K562 (cell line): ENCODE data around the gene UNC5B. TPM values are rescaled to one million over a fixed set of nuclear protein-coding genes. Genes with fewer than 3 reads are reported as not detected.
A peak's percentile ranks its signal among the peaks of the same experiment; 100 is the strongest.

Experiments used
- BRD9 ChIP-seq: fragments of 450-650 bp; IDR thresholded peaks from 2 replicates; pipeline ENCODE4 v1.6.1; 2018; ENCODE audit warnings: low read depth; ENCODE audit not compliant: partially characterized antibody
- HDAC8 ChIP-seq: fragments of 450-650 bp; IDR thresholded peaks from 2 replicates; pipeline ENCODE4 v1.6.1; 2016; ENCODE audit warnings: mild to moderate bottlenecking, missing genetic modification characterization, moderate library complexity, missing compliant biosample characterization
- HMG20A ChIP-seq: fragments of 450-650 bp; formaldehyde crosslinking; conservative IDR thresholded peaks from 2 replicates; pipeline ENCODE4 v1.4.0; 2020; ENCODE audit warnings: mild to moderate bottlenecking, mixed read lengths
- KLF13 ChIP-seq: fragments of 450-650 bp; IDR thresholded peaks from 2 replicates; pipeline ENCODE4 v1.6.1; 2016; ENCODE audit warnings: missing genetic modification characterization, low read depth, mild to moderate bottlenecking, missing compliant biosample characterization, moderate library complexity, borderline replicate concordance
- NFIC ChIP-seq: fragments of 450-650 bp; IDR thresholded peaks from 2 replicates; pipeline ENCODE4 v1.6.1; 2017; ENCODE audit warnings: mild to moderate bottlenecking, inconsistent platforms
- NR2F6 ChIP-seq: fragments of 450-650 bp; formaldehyde crosslinking; IDR thresholded peaks from 2 replicates; pipeline ENCODE4 v1.4.0; 2020; ENCODE audit warnings: mild to moderate bottlenecking
- TCF3 ChIP-seq: sonication (generic); formaldehyde crosslinking; IDR thresholded peaks from 2 replicates; pipeline ENCODE4 v1.4.0; 2020; ENCODE audit warnings: mild to moderate bottlenecking, missing genetic modification reagents
- TCF7L2 ChIP-seq: fragments of 150-350 bp; IDR thresholded peaks from 2 replicates; pipeline ENCODE4 v1.6.1; 2016; ENCODE audit warnings: low read depth, mild to moderate bottlenecking, low read length, moderate library complexity
- ZFP1 ChIP-seq: fragments of 450-650 bp; formaldehyde crosslinking; IDR thresholded peaks from 2 replicates; pipeline ENCODE4 v1.4.0; 2020; ENCODE audit warnings: mild to moderate bottlenecking, mixed read lengths
- ZFPM2 ChIP-seq: fragments of 250-450 bp; sonication (Bioruptor Pico); IDR thresholded peaks from 2 replicates; pipeline ENCODE4 v1.5.1; 2022; ENCODE audit warnings: mild to moderate bottlenecking
- ZNF124 ChIP-seq: sonication (generic); formaldehyde crosslinking; IDR thresholded peaks from 2 replicates; pipeline ENCODE4 v1.8.1; 2022; ENCODE audit warnings: missing genetic modification reagents
- ZNF184 ChIP-seq: sonication (generic); formaldehyde crosslinking; IDR thresholded peaks from 2 replicates; pipeline ENCODE4 v1.5.0; 2020; ENCODE audit warnings: missing genetic modification reagents
- ZZZ3 ChIP-seq: fragments of 450-650 bp; IDR thresholded peaks from 2 replicates; pipeline ENCODE4 v1.6.1; 2016; ENCODE audit warnings: antibody characterized with exemption, mild to moderate bottlenecking, moderate library complexity
- polyA plus RNA-seq, 8 experiments: library from polyadenylated mRNA; depleted of rRNA in 4 of 8; stranded (reverse) in 5 of 8; unstranded in 3 of 8; fragments of >200 nt; fragmentation: Nextera tagmentation in 2 of 8; fragmentation: Illumina TruSeq in 1 of 8; extraction: Ambion mirVana in 2 of 8; extraction: Trizol in 1 of 8; gene quantifications; 2 replicates each; pipeline versions ENCODE4 v1.2.1 to v1.2.3, GENCODE V29; 2011 to 2014; ENCODE audit warnings: inconsistent platforms in 1 of 8, missing spikeins in 1 of 8
- total RNA-seq, 7 experiments: library from RNA; depleted of rRNA in 6 of 7; stranded (reverse); fragments of >200 nt in 6 of 7; fragmentation: Illumina TruSeq in 2 of 7; extraction: Trizol in 2 of 7; gene quantifications; 2 replicates each; pipeline versions ENCODE4 v1.2.1 to v1.2.3, GENCODE V29; 2011 to 2021; ENCODE audit warnings: low replicate concordance in 1 of 7
- TF ChIP-seq, protein P1 (sequence below), 2 experiments: fragments of 200-800 bp in 1 of 2; sonication (Bioruptor generic) in 1 of 2; sonication (generic) in 1 of 2; formaldehyde crosslinking in 1 of 2; IDR thresholded peaks in 1 of 2; conservative IDR thresholded peaks in 1 of 2; 2 replicates each; pipeline versions ENCODE4 v1.5.0 to v1.6.1; 2016 to 2020; ENCODE audit warnings: missing compliant biosample characterization in 1 of 2, missing genetic modification characterization in 1 of 2, missing genetic modification reagents in 1 of 2
- TF ChIP-seq, protein P2 (sequence below), 2 experiments: fragments of 450-650 bp; IDR thresholded peaks; 2 replicates each; pipeline ENCODE4 v1.6.1; 2018; ENCODE audit warnings: mild to moderate bottlenecking in 2 of 2, low read depth in 1 of 2; ENCODE audit not compliant: partially characterized antibody in 2 of 2
- TF ChIP-seq, protein P3 (sequence below): fragments of 150-350 bp; IDR thresholded peaks from 2 replicates; pipeline ENCODE4 v1.6.1; 2014; ENCODE audit warnings: low read depth, mild to moderate bottlenecking, low read length, borderline replicate concordance
- TF ChIP-seq, protein P4 (sequence below): fragments of 450-650 bp; IDR thresholded peaks from 2 replicates; pipeline ENCODE4 v1.6.1; 2016; ENCODE audit warnings: low read depth, mild to moderate bottlenecking, moderate library complexity
- TF ChIP-seq, protein P5 (sequence below), 2 experiments: fragments of 450-650 bp in 1 of 2; sonication (generic) in 1 of 2; formaldehyde crosslinking; conservative IDR thresholded peaks; 2 replicates each; pipeline versions ENCODE4 v1.4.0 to v1.8.1; 2020 to 2022; ENCODE audit warnings: mild to moderate bottlenecking in 1 of 2, missing genetic modification reagents in 1 of 2

UNC5B gene
- total and polyA plus RNA-seq, 9 of the 15 experiments (the other 6 are each of a cell fraction or from before 2014, with no cell fraction given) = 0.10 to 8.4 (median 2.1) TPM

DNA sequence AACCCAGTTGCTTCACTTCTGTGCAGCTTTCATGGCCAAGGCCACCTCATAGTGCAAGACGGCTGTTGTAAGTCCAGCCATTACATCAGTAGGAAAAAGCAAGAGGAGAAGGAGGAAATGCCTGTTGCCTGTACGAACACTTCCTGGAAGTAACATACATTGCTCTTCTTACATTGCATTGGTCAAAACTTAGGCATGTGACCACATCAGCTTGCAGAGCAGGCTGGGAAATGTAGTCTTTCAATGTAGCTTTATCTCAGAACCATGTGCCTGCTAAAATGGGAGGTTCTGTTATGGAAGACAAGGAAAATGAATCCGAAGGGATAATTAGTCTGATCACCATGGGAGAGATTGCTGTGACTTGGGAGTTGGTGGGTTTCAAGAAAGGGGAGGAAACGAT, 111.0 kb downstream of the UNC5B start (continued):
- TF ChIP-seq, protein P1, sequence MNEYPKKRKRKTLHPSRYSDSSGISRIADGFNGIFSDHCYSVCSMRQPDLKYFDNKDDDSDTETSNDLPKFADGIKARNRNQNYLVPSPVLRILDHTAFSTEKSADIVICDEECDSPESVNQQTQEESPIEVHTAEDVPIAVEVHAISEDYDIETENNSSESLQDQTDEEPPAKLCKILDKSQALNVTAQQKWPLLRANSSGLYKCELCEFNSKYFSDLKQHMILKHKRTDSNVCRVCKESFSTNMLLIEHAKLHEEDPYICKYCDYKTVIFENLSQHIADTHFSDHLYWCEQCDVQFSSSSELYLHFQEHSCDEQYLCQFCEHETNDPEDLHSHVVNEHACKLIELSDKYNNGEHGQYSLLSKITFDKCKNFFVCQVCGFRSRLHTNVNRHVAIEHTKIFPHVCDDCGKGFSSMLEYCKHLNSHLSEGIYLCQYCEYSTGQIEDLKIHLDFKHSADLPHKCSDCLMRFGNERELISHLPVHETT (CRISPR knock-in tag; conservative IDR thresholded peaks at IDR 0.05 in 1 of 2, IDR thresholded peaks at IDR 0.05 in 1 of 2) = no peak
- TF ChIP-seq NR2F6 (CRISPR knock-in tag) (no peak), HMG20A (CRISPR knock-in tag) (no peak), NFIC (no peak), TCF3 (no peak), HDAC8 (tag) (no peak), ZNF124 (CRISPR knock-in tag) (no peak), ZNF184 (no peak), BRD9 (no peak), ZFP1 (CRISPR knock-in tag) (no peak), ZFPM2 (CRISPR knock-in tag) (no peak), ZZZ3 (no peak), KLF13 (tag) (no peak), TCF7L2 (no peak)
- TF ChIP-seq, protein P2, sequence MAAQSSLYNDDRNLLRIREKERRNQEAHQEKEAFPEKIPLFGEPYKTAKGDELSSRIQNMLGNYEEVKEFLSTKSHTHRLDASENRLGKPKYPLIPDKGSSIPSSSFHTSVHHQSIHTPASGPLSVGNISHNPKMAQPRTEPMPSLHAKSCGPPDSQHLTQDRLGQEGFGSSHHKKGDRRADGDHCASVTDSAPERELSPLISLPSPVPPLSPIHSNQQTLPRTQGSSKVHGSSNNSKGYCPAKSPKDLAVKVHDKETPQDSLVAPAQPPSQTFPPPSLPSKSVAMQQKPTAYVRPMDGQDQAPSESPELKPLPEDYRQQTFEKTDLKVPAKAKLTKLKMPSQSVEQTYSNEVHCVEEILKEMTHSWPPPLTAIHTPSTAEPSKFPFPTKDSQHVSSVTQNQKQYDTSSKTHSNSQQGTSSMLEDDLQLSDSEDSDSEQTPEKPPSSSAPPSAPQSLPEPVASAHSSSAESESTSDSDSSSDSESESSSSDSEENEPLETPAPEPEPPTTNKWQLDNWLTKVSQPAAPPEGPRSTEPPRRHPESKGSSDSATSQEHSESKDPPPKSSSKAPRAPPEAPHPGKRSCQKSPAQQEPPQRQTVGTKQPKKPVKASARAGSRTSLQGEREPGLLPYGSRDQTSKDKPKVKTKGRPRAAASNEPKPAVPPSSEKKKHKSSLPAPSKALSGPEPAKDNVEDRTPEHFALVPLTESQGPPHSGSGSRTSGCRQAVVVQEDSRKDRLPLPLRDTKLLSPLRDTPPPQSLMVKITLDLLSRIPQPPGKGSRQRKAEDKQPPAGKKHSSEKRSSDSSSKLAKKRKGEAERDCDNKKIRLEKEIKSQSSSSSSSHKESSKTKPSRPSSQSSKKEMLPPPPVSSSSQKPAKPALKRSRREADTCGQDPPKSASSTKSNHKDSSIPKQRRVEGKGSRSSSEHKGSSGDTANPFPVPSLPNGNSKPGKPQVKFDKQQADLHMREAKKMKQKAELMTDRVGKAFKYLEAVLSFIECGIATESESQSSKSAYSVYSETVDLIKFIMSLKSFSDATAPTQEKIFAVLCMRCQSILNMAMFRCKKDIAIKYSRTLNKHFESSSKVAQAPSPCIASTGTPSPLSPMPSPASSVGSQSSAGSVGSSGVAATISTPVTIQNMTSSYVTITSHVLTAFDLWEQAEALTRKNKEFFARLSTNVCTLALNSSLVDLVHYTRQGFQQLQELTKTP (IDR thresholded peaks at IDR 0.05; ENCODE audit: low read depth in 1 of 2, partially characterized antibody in 2 of 2) = peak in 1 of 2 experiments; percentile 84
- TF ChIP-seq, protein P3, sequence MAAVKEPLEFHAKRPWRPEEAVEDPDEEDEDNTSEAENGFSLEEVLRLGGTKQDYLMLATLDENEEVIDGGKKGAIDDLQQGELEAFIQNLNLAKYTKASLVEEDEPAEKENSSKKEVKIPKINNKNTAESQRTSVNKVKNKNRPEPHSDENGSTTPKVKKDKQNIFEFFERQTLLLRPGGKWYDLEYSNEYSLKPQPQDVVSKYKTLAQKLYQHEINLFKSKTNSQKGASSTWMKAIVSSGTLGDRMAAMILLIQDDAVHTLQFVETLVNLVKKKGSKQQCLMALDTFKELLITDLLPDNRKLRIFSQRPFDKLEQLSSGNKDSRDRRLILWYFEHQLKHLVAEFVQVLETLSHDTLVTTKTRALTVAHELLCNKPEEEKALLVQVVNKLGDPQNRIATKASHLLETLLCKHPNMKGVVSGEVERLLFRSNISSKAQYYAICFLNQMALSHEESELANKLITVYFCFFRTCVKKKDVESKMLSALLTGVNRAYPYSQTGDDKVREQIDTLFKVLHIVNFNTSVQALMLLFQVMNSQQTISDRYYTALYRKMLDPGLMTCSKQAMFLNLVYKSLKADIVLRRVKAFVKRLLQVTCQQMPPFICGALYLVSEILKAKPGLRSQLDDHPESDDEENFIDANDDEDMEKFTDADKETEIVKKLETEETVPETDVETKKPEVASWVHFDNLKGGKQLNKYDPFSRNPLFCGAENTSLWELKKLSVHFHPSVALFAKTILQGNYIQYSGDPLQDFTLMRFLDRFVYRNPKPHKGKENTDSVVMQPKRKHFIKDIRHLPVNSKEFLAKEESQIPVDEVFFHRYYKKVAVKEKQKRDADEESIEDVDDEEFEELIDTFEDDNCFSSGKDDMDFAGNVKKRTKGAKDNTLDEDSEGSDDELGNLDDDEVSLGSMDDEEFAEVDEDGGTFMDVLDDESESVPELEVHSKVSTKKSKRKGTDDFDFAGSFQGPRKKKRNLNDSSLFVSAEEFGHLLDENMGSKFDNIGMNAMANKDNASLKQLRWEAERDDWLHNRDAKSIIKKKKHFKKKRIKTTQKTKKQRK = no peak
- TF ChIP-seq, protein P4, sequence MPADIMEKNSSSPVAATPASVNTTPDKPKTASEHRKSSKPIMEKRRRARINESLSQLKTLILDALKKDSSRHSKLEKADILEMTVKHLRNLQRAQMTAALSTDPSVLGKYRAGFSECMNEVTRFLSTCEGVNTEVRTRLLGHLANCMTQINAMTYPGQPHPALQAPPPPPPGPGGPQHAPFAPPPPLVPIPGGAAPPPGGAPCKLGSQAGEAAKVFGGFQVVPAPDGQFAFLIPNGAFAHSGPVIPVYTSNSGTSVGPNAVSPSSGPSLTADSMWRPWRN = no peak
- TF ChIP-seq, protein P5, sequence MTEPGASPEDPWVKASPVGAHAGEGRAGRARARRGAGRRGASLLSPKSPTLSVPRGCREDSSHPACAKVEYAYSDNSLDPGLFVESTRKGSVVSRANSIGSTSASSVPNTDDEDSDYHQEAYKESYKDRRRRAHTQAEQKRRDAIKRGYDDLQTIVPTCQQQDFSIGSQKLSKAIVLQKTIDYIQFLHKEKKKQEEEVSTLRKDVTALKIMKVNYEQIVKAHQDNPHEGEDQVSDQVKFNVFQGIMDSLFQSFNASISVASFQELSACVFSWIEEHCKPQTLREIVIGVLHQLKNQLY (CRISPR knock-in tag; conservative IDR thresholded peaks at IDR 0.05) = no peak
